ENCODE measurements around the gene GPR22.

The GPR22 gene

DNA sequence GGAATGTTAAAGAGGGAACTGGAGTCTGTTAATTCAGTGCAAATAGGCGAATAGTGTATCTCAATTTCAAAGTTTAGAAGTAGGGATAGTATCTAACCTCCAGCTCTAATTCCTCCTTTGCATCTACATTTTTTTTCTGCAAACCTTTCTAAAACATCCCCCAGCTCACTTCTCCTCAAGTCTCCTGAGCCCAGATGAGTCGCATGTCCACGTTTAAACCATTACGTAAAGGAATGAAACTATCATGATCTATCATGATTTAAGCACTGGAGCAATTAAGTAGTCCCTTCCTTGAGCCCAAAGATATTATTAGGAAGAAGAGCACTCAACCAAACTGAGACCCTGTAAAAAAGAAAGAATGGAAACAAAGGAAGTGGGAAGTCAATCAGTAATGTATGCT is 29.9 kb downstream of the GPR22 start:
- no peaks in the 10 kb centered on the region for H3K36me3 ChIP-seq
- TF ChIP-seq, protein P1, sequence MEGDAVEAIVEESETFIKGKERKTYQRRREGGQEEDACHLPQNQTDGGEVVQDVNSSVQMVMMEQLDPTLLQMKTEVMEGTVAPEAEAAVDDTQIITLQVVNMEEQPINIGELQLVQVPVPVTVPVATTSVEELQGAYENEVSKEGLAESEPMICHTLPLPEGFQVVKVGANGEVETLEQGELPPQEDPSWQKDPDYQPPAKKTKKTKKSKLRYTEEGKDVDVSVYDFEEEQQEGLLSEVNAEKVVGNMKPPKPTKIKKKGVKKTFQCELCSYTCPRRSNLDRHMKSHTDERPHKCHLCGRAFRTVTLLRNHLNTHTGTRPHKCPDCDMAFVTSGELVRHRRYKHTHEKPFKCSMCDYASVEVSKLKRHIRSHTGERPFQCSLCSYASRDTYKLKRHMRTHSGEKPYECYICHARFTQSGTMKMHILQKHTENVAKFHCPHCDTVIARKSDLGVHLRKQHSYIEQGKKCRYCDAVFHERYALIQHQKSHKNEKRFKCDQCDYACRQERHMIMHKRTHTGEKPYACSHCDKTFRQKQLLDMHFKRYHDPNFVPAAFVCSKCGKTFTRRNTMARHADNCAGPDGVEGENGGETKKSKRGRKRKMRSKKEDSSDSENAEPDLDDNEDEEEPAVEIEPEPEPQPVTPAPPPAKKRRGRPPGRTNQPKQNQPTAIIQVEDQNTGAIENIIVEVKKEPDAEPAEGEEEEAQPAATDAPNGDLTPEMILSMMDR (IDR thresholded peaks at IDR 0.05; ENCODE audit: low read depth, low read length): no peak
- no peaks in the 10 kb centered on the region for H3K27me3 ChIP-seq
- H3K4me3 ChIP-seq (ENCODE audit: low read depth, low read length): no peak overlapping the region
- no peak for DNase-seq
- no peaks in the 10 kb centered on the region for H3K4me1 ChIP-seq
- H3K9me3 ChIP-seq: no peaks in the 10 kb centered on the region

GRCh38 chr7:107501593-107501992 is 31.7 kb downstream of the GPR22 start:
- Histone ChIP-seq H3K4me1 (peaks cover 4% of the 10 kb centered on the region), H3K36me3 (no peaks in the 10 kb centered on the region), H3K4me3 (ENCODE audit: low read depth, low read length) (no peak overlapping the region), H3K27me3 (no peaks in the 10 kb centered on the region), H3K9me3 (no peaks in the 10 kb centered on the region)
- TF ChIP-seq, protein P1 (IDR thresholded peaks at IDR 0.05; ENCODE audit: low read depth, low read length): peak; percentile 82
- peak; percentile 62 for DNase-seq

- TF ChIP-seq, protein P1 (IDR thresholded peaks at IDR 0.05; ENCODE audit: low read depth, low read length): no peak
Observed at GRCh38 chr7:107502154-107502553, 32.3 kb downstream of the GPR22 start.

DNA sequence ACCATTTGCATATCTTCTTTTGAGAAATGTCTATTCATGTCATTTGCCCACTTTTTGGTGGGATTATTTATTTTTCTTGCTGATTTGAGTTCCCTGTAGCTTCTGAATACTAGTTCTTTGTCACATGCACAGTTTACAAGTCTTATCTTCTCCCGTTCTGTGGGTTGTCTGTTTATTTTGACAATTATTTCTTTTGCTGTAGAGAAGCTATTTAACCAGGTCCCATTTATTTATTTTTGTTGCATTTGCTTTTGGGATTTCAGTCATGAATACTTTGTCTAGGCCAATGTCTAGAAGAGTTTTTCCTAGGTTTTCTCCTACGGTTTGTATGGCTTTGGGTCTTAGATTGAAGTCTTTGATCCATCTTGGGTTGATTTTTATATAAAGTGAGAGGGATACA is 32.9 kb downstream of the GPR22 start:
- H3K36me3 ChIP-seq: no peaks in the 10 kb centered on the region
- H3K27me3 ChIP-seq: no peaks in the 10 kb centered on the region
- H3K4me1 ChIP-seq: peaks cover 4% of the 10 kb centered on the region
- H3K4me3 ChIP-seq (ENCODE audit: low read depth, low read length): no peak overlapping the region
- no peaks in the 10 kb centered on the region for H3K9me3 ChIP-seq
- DNase-seq: no peak
- TF ChIP-seq, protein P1 (IDR thresholded peaks at IDR 0.05; ENCODE audit: low read depth, low read length): no peak

More at GRCh38 chr7:107502154-107502553, 32.3 kb downstream of the GPR22 start:
- no peaks in the 10 kb centered on the region for H3K27me3 ChIP-seq
- DNase-seq: no peak
- H3K36me3 ChIP-seq: no peaks in the 10 kb centered on the region
- no peaks in the 10 kb centered on the region for H3K9me3 ChIP-seq
- peaks cover 4% of the 10 kb centered on the region for H3K4me1 ChIP-seq
- H3K4me3 ChIP-seq (ENCODE audit: low read depth, low read length): no peak overlapping the region

- H3K36me3 ChIP-seq: no peaks in the 10 kb centered on the region
- no peak overlapping the region for H3K4me3 ChIP-seq (ENCODE audit: low read depth, low read length)
- H3K9me3 ChIP-seq: no peaks in the 10 kb centered on the region
- TF ChIP-seq, protein P1 (IDR thresholded peaks at IDR 0.05; ENCODE audit: low read depth, low read length): no peak
- no peak for DNase-seq
- peaks cover 4% of the 10 kb centered on the region for H3K4me1 ChIP-seq
- no peaks in the 10 kb centered on the region for H3K27me3 ChIP-seq
Observed at GRCh38 chr7:107503687-107504086, 33.8 kb downstream of the GPR22 start.

- Histone ChIP-seq H3K4me1 (peaks cover 4% of the 10 kb centered on the region), H3K27me3 (no peaks in the 10 kb centered on the region), H3K36me3 (no peaks in the 10 kb centered on the region), H3K4me3 (ENCODE audit: low read depth, low read length) (no peak overlapping the region), H3K9me3 (no peaks in the 10 kb centered on the region)
- TF ChIP-seq, protein P1 (IDR thresholded peaks at IDR 0.05; ENCODE audit: low read depth, low read length): no peak
- no peak for DNase-seq
Observed at GRCh38 chr7:107505362-107505761, 35.5 kb downstream of the GPR22 start.
